Measurements from ENCODE around the gene DOK3. TPM values are rescaled to one million over a fixed set of nuclear protein-coding genes. Genes with fewer than 3 reads are reported as not detected.

Gene DOK3
- total and polyA plus RNA-seq, 2 of the 13 experiments (the other 11 are each of a cell fraction or from before 2014, with no cell fraction given): 1.4 to 1.5 TPM

DNA sequence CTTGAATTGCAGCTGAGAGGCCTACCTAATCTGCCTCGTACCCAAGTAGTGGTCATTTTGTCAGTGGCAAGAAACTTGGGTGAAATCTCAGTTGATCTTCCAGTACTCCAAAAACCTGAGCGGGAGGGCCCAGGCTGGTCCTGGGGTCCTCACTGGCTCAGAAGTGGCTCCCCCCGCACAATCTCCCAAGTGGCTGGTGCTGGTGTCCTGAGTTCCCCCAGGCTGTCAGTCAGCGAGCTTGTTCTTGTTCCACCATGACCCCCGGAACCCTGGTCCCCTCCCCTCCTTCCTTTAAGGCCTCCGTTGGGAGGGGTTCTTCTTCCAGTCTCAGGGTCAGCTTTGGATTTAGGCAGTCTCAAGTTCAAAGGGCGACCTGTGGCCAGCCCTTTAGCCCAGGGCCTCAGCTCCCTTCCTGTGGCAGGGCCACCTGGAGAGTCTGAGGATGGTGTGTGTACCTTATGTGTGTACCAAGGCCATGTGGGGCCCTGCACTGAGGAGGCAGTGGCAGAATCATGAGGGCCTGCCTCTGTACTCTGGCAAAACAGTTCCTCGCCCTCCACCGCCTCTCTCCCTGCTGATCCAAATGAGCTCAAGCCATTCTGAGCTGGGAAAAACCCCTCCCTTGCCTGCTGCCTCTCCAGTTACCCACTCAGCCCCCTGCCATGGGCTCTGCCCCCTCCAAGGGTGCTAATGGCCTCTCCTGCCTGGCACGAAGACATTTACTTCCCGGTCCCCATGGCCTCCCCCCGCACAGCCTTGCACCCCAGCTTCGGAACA, 31.7 kb downstream of the DOK3 start (continued):
- TF ChIP-seq ZNF121 (CRISPR knock-in tag; IDR thresholded peaks at IDR 0.05): no peak
- TF ChIP-seq ZFP62 (CRISPR knock-in tag; IDR thresholded peaks at IDR 0.05): no peak
- no peak for TF ChIP-seq SIN3B (IDR thresholded peaks at IDR 0.05; ENCODE audit: low read length)
- TF ChIP-seq ZNF720 (CRISPR knock-in tag; IDR thresholded peaks at IDR 0.05): no peak
- no peak for TF ChIP-seq MIXL1 (CRISPR knock-in tag; IDR thresholded peaks at IDR 0.05)
- TF ChIP-seq RBM39 (IDR thresholded peaks at IDR 0.05; ENCODE audit: low read depth, low read length, poor library complexity, severe bottlenecking): no peak
- no peak for TF ChIP-seq MED8 (CRISPR knock-in tag; IDR thresholded peaks at IDR 0.05; ENCODE audit: insufficient replicate concordance)
- no peak for TF ChIP-seq ZNF501 (CRISPR knock-in tag; IDR thresholded peaks at IDR 0.05)
- TF ChIP-seq, protein P1, sequence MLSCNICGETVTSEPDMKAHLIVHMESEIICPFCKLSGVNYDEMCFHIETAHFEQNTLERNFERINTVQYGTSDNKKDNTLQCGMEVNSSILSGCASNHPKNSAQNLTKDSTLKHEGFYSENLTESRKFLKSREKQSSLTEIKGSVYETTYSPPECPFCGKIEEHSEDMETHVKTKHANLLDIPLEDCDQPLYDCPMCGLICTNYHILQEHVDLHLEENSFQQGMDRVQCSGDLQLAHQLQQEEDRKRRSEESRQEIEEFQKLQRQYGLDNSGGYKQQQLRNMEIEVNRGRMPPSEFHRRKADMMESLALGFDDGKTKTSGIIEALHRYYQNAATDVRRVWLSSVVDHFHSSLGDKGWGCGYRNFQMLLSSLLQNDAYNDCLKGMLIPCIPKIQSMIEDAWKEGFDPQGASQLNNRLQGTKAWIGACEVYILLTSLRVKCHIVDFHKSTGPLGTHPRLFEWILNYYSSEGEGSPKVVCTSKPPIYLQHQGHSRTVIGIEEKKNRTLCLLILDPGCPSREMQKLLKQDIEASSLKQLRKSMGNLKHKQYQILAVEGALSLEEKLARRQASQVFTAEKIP (CRISPR knock-in tag; IDR thresholded peaks at IDR 0.05; ENCODE audit: borderline replicate concordance): no peak
- TF ChIP-seq, protein P2, sequence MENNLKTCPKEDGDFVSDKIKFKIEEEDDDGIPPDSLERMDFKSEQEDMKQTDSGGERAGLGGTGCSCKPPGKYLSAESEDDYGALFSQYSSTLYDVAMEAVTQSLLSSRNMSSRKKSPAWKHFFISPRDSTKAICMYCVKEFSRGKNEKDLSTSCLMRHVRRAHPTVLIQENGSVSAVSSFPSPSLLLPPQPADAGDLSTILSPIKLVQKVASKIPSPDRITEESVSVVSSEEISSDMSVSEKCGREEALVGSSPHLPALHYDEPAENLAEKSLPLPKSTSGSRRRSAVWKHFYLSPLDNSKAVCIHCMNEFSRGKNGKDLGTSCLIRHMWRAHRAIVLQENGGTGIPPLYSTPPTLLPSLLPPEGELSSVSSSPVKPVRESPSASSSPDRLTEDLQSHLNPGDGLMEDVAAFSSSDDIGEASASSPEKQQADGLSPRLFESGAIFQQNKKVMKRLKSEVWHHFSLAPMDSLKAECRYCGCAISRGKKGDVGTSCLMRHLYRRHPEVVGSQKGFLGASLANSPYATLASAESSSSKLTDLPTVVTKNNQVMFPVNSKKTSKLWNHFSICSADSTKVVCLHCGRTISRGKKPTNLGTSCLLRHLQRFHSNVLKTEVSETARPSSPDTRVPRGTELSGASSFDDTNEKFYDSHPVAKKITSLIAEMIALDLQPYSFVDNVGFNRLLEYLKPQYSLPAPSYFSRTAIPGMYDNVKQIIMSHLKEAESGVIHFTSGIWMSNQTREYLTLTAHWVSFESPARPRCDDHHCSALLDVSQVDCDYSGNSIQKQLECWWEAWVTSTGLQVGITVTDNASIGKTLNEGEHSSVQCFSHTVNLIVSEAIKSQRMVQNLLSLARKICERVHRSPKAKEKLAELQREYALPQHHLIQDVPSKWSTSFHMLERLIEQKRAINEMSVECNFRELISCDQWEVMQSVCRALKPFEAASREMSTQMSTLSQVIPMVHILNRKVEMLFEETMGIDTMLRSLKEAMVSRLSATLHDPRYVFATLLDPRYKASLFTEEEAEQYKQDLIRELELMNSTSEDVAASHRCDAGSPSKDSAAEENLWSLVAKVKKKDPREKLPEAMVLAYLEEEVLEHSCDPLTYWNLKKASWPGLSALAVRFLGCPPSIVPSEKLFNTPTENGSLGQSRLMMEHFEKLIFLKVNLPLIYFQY (CRISPR knock-in tag; IDR thresholded peaks at IDR 0.05; ENCODE audit: borderline replicate concordance): no peak
- TF ChIP-seq ZNF367 (CRISPR knock-in tag; IDR thresholded peaks at IDR 0.05; ENCODE audit: borderline replicate concordance): no peak
- TF ChIP-seq, protein P3, sequence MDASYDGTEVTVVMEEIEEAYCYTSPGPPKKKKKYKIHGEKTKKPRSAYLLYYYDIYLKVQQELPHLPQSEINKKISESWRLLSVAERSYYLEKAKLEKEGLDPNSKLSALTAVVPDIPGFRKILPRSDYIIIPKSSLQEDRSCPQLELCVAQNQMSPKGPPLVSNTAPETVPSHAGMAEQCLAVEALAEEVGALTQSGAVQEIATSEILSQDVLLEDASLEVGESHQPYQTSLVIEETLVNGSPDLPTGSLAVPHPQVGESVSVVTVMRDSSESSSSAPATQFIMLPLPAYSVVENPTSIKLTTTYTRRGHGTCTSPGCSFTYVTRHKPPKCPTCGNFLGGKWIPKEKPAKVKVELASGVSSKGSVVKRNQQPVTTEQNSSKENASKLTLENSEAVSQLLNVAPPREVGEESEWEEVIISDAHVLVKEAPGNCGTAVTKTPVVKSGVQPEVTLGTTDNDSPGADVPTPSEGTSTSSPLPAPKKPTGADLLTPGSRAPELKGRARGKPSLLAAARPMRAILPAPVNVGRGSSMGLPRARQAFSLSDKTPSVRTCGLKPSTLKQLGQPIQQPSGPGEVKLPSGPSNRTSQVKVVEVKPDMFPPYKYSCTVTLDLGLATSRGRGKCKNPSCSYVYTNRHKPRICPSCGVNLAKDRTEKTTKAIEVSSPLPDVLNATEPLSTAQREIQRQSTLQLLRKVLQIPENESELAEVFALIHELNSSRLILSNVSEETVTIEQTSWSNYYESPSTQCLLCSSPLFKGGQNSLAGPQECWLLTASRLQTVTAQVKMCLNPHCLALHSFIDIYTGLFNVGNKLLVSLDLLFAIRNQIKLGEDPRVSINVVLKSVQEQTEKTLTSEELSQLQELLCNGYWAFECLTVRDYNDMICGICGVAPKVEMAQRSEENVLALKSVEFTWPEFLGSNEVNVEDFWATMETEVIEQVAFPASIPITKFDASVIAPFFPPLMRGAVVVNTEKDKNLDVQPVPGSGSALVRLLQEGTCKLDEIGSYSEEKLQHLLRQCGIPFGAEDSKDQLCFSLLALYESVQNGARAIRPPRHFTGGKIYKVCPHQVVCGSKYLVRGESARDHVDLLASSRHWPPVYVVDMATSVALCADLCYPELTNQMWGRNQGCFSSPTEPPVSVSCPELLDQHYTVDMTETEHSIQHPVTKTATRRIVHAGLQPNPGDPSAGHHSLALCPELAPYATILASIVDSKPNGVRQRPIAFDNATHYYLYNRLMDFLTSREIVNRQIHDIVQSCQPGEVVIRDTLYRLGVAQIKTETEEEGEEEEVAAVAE (CRISPR knock-in tag; IDR thresholded peaks at IDR 0.05; ENCODE audit: borderline replicate concordance): no peak
- TF ChIP-seq ZNF326 (CRISPR knock-in tag; IDR thresholded peaks at IDR 0.05; ENCODE audit: borderline replicate concordance): no peak
- TF ChIP-seq, protein P4, sequence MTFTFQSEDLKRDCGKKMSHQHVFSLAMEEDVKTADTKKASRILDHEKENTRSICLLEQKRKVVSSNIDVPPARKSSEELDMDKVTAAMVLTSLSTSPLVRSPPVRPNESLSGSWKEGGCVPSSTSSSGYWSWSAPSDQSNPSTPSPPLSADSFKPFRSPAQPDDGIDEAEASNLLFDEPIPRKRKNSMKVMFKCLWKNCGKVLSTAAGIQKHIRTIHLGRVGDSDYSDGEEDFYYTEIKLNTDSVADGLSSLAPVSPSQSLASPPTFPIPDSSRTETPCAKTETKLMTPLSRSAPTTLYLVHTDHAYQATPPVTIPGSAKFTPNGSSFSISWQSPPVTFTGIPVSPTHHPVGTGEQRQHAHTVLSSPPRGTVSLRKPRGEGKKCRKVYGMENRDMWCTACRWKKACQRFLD (CRISPR knock-in tag; IDR thresholded peaks at IDR 0.05; ENCODE audit: borderline replicate concordance): no peak
- TF ChIP-seq ZNF292 (CRISPR knock-in tag; IDR thresholded peaks at IDR 0.05; ENCODE audit: borderline replicate concordance, low read depth): no peak
